Aorta (tissue), 5 donors: ENCODE results near the gene DUSP9. TPM values are rescaled to one million over a fixed set of nuclear protein-coding genes. Genes with fewer than 3 reads are reported as not detected.
A peak's percentile ranks its signal among the peaks of the same experiment; 100 is the strongest.

Source experiments
- ATAC-seq: fragments of 200-7000 bp; cut with Tn5 transposase; one replicate; pipeline ENCODE4 v1.9.1; 2022; ENCODE audit warnings: moderate library complexity; ENCODE audit not compliant: low FRiP score
- DNase-seq, 2 donors: peaks; one replicate each; pipeline ENCODE4 v3.0.0-alpha.2; 2020
- H3K27ac ChIP-seq, 2 donors: one replicate each; pipeline ENCODE4 v1.5.1; 2013; ENCODE audit warnings: low read length in 2 of 2, mild to moderate bottlenecking in 2 of 2, moderate library complexity in 2 of 2, control low read depth in 1 of 2, inconsistent platforms in 1 of 2, low read depth in 1 of 2
- H3K27me3 ChIP-seq, 2 donors: one replicate each; pipeline ENCODE4 v1.6.1; 2013; ENCODE audit warnings: control low read depth in 1 of 2, low read length in 1 of 2, mild to moderate bottlenecking in 1 of 2, moderate library complexity in 1 of 2; ENCODE audit not compliant: insufficient read depth in 2 of 2, control insufficient read depth in 1 of 2
- H3K36me3 ChIP-seq, 2 donors: one replicate each; pipeline ENCODE4 v1.6.1; 2013; ENCODE audit warnings: control low read depth in 1 of 2, low read length in 1 of 2, mild to moderate bottlenecking in 1 of 2; ENCODE audit not compliant: insufficient read depth in 2 of 2, control insufficient read depth in 1 of 2
- H3K4me1 ChIP-seq, 2 donors: one replicate each; pipeline ENCODE4 v1.6.1; 2013; ENCODE audit warnings: low read length in 2 of 2, control low read depth in 1 of 2, mild to moderate bottlenecking in 1 of 2, moderate library complexity in 1 of 2; ENCODE audit not compliant: insufficient read depth in 2 of 2, control insufficient read depth in 1 of 2
- H3K4me3 ChIP-seq, 2 donors: one replicate each; pipeline ENCODE4 v1.5.1; 2013; ENCODE audit warnings: low read length in 2 of 2, control low read depth in 1 of 2, mild to moderate bottlenecking in 1 of 2
- H3K9me3 ChIP-seq: one replicate; pipeline ENCODE4 v1.6.1; 2013; ENCODE audit warnings: mild to moderate bottlenecking, low read length; ENCODE audit not compliant: control insufficient read depth
- WGBS, 2 donors: extraction: QIAGEN DNeasy Blood & Tissue Kit; methylation state at CpG; one replicate each; pipeline ENCODE4 v1.1.7; 2013; 5-methylcytosine and 5-hydroxymethylcytosine counted together
- intact Hi-C, 2 donors: fragments of 100-400 bp; cut with DNase I; formaldehyde crosslinking; loops; one replicate each; pipeline versions ENCODE4 v1.14.2 to v1.15.0; 2022
- polyA plus RNA-seq, 2 donors: library from polyadenylated mRNA; stranded (reverse); fragments of 200-250 nt; gene quantifications; one replicate each; pipeline ENCODE4 v1.2.3, GENCODE V29; 2013
- total RNA-seq, 2 donors: library from RNA; stranded (reverse); fragmentation: NEBNext Ultra II Directional; extraction: Animal tissue kit (Norgen Biotek cat#: 25700); gene quantifications; one replicate each; pipeline ENCODE4 v1.2.1, GENCODE V29; 2021
- donor health status: healthy with polysubstance abuse.
- donor health status: Bipolar disorder and iron deficiency.
- donor health status: DM: no; HTN: no; CAD: no.
- donor health status: DM: no; HTN: no; CAD: no.
- donor health status: DM: yes; HTN: yes; CAD: no.

The DUSP9 gene
- total and polyA plus RNA-seq, 4 donors = not detected

DNA sequence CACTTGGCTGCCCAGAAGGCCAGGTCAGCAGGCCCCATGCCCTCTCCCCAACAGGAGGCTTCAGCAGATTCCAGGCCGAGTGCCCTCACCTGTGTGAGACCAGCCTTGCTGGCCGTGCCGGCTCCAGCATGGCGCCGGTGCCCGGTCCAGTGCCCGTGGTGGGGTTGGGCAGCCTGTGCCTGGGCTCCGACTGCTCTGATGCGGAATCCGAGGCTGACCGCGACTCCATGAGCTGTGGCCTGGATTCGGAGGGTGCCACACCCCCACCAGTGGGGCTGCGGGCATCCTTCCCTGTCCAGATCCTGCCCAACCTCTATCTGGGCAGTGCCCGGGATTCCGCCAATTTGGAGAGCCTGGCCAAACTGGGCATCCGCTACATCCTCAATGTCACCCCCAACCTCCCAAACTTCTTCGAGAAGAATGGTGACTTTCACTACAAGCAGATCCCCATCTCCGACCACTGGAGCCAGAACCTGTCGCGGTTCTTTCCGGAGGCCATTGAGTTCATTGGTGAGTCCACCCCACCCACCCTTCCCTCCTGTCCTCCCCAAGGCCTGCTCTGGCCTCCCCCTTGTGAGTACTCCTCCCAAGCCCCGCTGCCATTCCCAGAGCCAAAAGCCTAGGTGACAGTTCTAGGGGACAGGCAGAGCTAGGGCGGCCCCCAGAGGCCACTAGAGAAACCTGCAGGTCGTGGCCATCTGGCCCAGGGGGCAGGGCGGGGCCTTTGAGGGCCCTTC is 2.3 kb downstream of the DUSP9 start:
- Histone ChIP-seq H3K9me3 (peaks cover 1% of the 10 kb centered on the region), H3K4me3 (no peak overlapping the region), H3K27ac (no peak overlapping the region), H3K4me1 (no peaks in the 10 kb centered on the region), H3K27me3 (peaks cover 0 to 2% of the 10 kb centered on the region in 2 donors), H3K36me3 (no peaks in the 10 kb centered on the region)
- WGBS, 2 donors = 80 to 83% methylated on average over 26 of the region's 26 CpGs
- DNase-seq (peak; percentile 48 to 62), ATAC-seq (no peak)
- intact Hi-C loops = no loop called here

DNA sequence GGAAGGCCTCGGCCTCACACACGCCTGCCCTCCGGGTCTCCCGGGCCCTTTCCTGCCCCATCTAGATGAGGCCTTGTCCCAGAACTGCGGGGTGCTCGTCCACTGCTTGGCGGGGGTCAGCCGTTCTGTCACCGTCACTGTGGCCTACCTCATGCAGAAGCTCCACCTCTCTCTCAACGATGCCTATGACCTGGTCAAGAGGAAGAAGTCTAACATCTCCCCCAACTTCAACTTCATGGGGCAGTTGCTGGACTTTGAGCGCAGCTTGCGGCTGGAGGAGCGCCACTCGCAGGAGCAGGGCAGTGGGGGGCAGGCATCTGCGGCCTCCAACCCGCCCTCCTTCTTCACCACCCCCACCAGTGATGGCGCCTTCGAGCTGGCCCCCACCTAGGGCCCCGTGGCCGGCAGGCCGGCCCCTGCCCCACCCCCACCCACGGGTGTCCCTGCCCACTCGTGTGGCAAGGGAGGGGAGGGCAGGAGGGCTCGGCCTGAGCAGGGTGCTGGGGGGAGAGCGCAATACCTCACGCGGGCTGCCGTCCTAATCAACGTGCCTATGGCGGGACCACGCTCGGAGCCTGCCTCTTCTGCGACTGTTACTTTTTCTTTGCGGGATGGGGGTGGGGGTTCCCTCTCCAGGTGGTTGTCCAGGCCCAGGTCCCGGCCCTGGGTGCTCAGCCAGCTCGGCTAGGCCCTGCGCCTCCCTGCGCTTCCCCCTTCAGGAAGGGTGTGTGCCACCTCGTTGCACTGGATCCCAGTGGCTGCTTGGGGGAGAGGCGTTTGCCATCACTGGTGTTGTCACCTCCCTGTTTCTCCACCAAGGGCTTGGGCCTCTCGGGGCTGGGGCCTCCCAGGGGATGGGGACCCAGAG is 3.1 kb downstream of the DUSP9 start:
- Histone ChIP-seq H3K36me3 (no peaks in the 10 kb centered on the region), H3K27ac (no peak overlapping the region), H3K4me3 (no peak overlapping the region), H3K4me1 (no peaks in the 10 kb centered on the region), H3K9me3 (peaks cover 1% of the 10 kb centered on the region), H3K27me3 (peaks cover 0 to 2% of the 10 kb centered on the region in 2 donors)
- DNase-seq (peak; percentile 17 to 35), ATAC-seq (no peak)
- 73 to 74% methylated on average over 36 to 41 of the region's 41 CpGs for WGBS, 2 donors
- intact Hi-C loops = no loop called here

DNA sequence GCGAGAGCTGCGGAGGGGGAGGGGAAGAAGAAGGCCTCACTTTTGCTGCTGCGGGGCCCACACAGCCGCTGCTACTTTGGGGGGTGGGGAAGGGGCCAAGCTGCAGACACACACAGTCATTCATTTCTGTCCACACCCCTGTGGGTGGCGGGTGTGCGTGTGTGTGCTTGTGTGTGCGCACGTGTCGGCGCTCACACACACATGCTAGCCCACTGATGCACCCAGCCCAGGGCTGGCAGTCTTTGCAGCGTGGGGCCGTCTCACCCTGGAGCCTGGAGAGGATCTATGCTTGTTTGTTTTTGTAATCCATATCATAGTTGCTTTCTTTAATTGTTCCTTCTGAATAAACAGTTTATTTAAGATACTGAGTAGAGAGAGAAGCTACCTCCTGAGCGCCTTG is 4.0 kb downstream of the DUSP9 start:
- DNase-seq = peak; percentile 32 to 43
- WGBS, 2 donors = 90 to 94% methylated on average over 13 of the region's 13 CpGs

DNA sequence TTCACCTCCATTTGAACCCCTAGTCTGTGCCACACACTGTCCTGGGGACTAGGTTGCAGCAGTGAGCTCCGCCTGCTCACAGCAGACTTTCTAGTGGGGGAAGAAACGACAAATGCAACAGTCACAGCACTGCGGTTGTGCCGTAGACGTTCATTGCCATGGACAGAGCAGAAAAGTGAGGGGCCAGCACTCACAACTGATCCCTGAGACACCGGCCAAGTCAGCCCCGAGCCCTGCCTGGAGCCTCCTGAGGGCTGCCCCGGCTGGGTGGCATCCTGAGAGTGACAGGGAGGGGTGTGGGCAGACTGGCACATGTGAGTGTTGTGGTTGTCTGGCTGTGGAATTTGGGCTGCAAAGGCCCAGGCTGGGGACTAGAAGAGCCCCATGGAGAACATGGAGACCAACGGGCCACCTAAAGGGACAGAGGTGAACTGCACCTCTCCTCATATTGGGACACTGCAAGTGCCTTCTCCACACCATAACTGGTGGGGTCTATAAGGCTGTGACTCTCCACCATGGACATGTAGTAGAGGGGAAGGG is 4.6 kb downstream of the DUSP9 start:
- Histone ChIP-seq H3K27ac (no peak overlapping the region), H3K27me3 (peaks cover 0 to 2% of the 10 kb centered on the region in 2 donors), H3K36me3 (no peaks in the 10 kb centered on the region), H3K4me1 (no peaks in the 10 kb centered on the region), H3K4me3 (no peak overlapping the region), H3K9me3 (peaks cover 1% of the 10 kb centered on the region)
- WGBS, 2 donors = 78 to 80% methylated on average over 9 of the region's 9 CpGs
- intact Hi-C loops = no loop called here
- ATAC-seq (no peak), DNase-seq (no peak)

More for the DNA sequence above, 4.0 kb downstream of the DUSP9 start:
- no peak overlapping the region for H3K27ac ChIP-seq
- no peak overlapping the region for H3K4me3 ChIP-seq
- H3K4me1 ChIP-seq = no peaks in the 10 kb centered on the region
- H3K27me3 ChIP-seq = peaks cover 0 to 2% of the 10 kb centered on the region in 2 donors
- H3K36me3 ChIP-seq = no peaks in the 10 kb centered on the region
- intact Hi-C loops = no loop called here
- peaks cover 1% of the 10 kb centered on the region for H3K9me3 ChIP-seq
- ATAC-seq = no peak

DNA sequence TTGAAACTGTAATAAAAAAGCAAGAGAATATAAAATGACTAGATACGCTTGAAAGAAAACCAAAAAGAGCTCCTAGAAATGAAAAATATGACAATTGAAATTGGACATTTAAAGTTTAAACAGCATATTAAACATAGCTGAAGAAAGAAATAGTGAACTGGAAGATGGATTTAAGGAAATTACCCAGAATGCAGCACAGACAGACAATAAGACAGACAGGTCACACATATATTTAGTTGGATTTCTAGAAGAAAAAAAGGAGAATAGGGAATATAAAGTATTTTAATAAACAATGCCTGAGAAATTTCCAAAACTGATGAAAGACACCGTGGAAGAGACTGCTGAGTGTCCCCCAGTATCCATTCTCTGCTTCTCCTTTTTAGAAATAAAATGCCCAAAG is 6.6 kb downstream of the DUSP9 start:
- Histone ChIP-seq H3K4me1 (no peaks in the 10 kb centered on the region), H3K4me3 (no peak overlapping the region), H3K27ac (no peak overlapping the region), H3K9me3 (peaks cover 1% of the 10 kb centered on the region), H3K27me3 (peaks cover 0 to 2% of the 10 kb centered on the region in 2 donors), H3K36me3 (no peaks in the 10 kb centered on the region)
- DNase-seq (no peak), ATAC-seq (no peak)
- 84 to 95% methylated on average over 2 of the region's 2 CpGs for WGBS, 2 donors
- intact Hi-C loops = no loop called here

DNA sequence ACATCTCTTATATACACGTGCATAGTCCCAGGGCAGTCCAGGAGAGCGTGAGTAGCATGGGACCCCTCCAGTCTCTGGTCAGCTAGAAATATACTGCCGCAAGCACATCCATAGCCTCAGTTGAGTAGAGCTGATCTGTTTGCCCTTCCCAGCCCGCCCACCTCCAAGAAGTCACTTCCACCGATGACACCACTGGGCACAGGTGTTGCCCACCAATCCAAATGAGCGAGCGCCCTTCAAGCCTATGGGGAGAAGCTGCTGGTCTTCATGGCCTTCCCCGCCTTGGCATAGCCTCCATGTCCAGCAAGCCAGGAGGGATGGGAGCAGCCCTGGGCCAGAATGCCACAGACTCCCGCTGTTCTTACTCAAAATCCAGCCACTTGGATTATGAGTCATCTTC is 10.2 kb downstream of the DUSP9 start:
- peaks cover 1% of the 10 kb centered on the region for H3K9me3 ChIP-seq
- intact Hi-C loops = no loop called here
- no peaks in the 10 kb centered on the region for H3K36me3 ChIP-seq
- no peak for DNase-seq
- H3K27me3 ChIP-seq = peaks cover 0 to 2% of the 10 kb centered on the region in 2 donors
- no peak overlapping the region for H3K27ac ChIP-seq
- no peak for ATAC-seq
- no peaks in the 10 kb centered on the region for H3K4me1 ChIP-seq
- WGBS, 2 donors = 83 to 89% methylated on average over 9 of the region's 9 CpGs
- no peak overlapping the region for H3K4me3 ChIP-seq

DNA sequence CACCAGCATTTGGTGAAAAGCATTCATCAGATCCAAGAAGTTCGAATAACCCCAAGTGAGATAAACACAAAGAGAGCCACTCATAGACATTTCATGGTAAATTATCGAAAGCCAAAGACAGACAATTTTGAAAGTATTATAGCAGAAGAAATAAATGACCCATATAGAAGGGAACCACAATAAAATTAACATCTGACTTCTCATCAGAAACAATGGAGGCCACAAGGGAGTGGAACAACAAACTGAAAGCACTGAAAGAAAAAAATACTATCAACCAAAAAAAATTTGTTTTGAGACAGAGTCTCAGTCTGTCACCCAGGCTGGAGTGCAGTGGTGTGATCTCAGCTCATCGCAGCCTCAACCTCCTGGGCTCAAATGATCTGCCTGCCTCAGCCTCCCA is 12.3 kb downstream of the DUSP9 start:
- DNase-seq (no peak), ATAC-seq (no peak)
- Histone ChIP-seq H3K4me1 (no peaks in the 10 kb centered on the region), H3K36me3 (no peaks in the 10 kb centered on the region), H3K9me3 (no peaks in the 10 kb centered on the region), H3K27me3 (peaks cover 0 to under 1% of the 10 kb centered on the region in 2 donors), H3K27ac (no peak overlapping the region), H3K4me3 (no peak overlapping the region)
- 88 to 96% methylated on average over 3 of the region's 3 CpGs for WGBS, 2 donors
- intact Hi-C loops = no loop called here

DNA sequence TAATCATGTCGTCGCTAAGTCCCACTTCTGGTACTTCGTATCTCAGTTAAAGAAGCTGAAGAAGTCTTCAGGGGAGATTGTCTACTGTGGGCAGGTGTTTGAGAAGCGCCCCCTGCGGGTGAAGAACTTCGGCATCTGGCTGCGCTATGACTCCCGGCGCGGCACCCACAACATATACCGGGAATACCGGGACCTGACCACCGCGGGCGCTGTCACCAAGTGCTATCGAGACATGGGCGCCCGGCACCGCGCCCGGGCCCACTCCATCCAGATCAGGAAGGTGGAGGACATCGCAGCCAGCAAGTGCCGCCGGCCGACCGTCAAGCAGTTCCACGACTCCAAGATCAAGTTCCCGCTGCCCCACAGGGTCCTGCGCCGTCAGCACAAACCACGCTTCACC is 15.3 kb downstream of the DUSP9 start:
- no peaks in the 10 kb centered on the region for H3K36me3 ChIP-seq
- H3K4me1 ChIP-seq = no peaks in the 10 kb centered on the region
- no peaks in the 10 kb centered on the region for H3K9me3 ChIP-seq
- intact Hi-C loops = no loop called here
- H3K4me3 ChIP-seq = no peak overlapping the region
- no peak for ATAC-seq
- 6 to 21% methylated on average over 26 to 31 of the region's 31 CpGs for WGBS, 2 donors
- no peaks in the 10 kb centered on the region for H3K27me3 ChIP-seq
- peak in 1 of 2 donors; percentile 82 for DNase-seq
- no peak overlapping the region for H3K27ac ChIP-seq
